ENCODE results near the gene RYR1. TPM values are rescaled to one million over a fixed set of nuclear protein-coding genes. Genes with fewer than 3 reads are reported as not detected.

The RYR1 gene
- total and polyA plus RNA-seq, 2 of the 8 experiments (the other 6 are each of a cell fraction or from before 2014, with no cell fraction given): 5.8 to 11.8 TPM

GRCh38 chr19:38564981-38565690, 131.6 kb downstream of the RYR1 start:
- ChIA-PET POLR2A (ENCODE audit: partially characterized antibody) (interaction anchor here (1.0 to 1.3 kb wide), 2 partner anchors 14 to 22 kb away, joined by 3 to 4 read pairs; no protein-coding TSS in a partner anchor), CTCF (ENCODE audit: partially characterized antibody) (interaction anchor here (1.1 to 1.9 kb wide), 3 partner anchors 20 to 162 kb away, joined by 3 to 5 read pairs (median 5); partner anchors contain the start of gene FAM98C)
- Histone ChIP-seq H2BK20ac (ENCODE audit: low read length) (no peak overlapping the region), H3K23ac (ENCODE audit: insufficient read length) (no peak overlapping the region), H2BK120ac (replicated peaks; ENCODE audit: low read depth, low read length) (no peak overlapping the region), H2BK12ac (ENCODE audit: low read depth, low read length) (no peak overlapping the region), H3K14ac (ENCODE audit: insufficient read length) (no peak overlapping the region), H3K4me3 (ENCODE audit: extremely low read depth in 1 of 4, insufficient read depth in 2 of 4, low read depth in 3 of 4, low read length in 4 of 4) (0 out of 8 replicates have a peak overlapping the region, but pooled peaks of 1 of the 4 experiments have one; percentile 12), H3K9me3 (ENCODE audit: insufficient read depth in 2 of 2, low read depth in 1 of 2, low read length in 1 of 2) (no peaks in the 10 kb centered on the region), H2BK15ac (ENCODE audit: low read length) (no peak overlapping the region), H3K18ac (ENCODE audit: extremely low read depth, low read length) (no peak overlapping the region), H4K91ac (replicated peaks; ENCODE audit: insufficient read length, low read length) (no peak overlapping the region), H4K5ac (ENCODE audit: insufficient read length, low read depth, low read length) (no peak overlapping the region), H3K27ac (ENCODE audit: low read depth, low read length) (no peak overlapping the region), H4K8ac (ENCODE audit: extremely low read depth, insufficient read depth, low read length) (peak overlapping the region; percentile 92), H2AFZ (ENCODE audit: low read length) (no peak overlapping the region), H3K79me1 (ENCODE audit: low read depth, low read length) (no peaks in the 10 kb centered on the region), H2AK5ac (ENCODE audit: low read depth, low read length) (no peak overlapping the region), H3K56ac (replicated peaks; ENCODE audit: insufficient read length, low read depth, low read length) (no peak overlapping the region), H3K23me2 (ENCODE audit: low read depth, low read length) (peaks cover 3% of the 10 kb centered on the region; the same call in 1 of the 2 replicates), H3K4ac (replicated peaks; ENCODE audit: insufficient read length, low read depth, low read length) (no peak overlapping the region), H3K36me3 (ENCODE audit: control insufficient read depth in 2 of 4, insufficient read depth in 4 of 4, low read length in 3 of 4) (peaks cover 0 to 15% (median 0%) of the 10 kb centered on the region in 4 experiments; a peak in 1 of 8 replicates), H4K20me1 (replicated peaks in 1 of 2; ENCODE audit: control insufficient read depth in 1 of 2, insufficient read depth in 2 of 2, low read length in 2 of 2) (peaks cover 0 to 5% of the 10 kb centered on the region in 2 experiments), H3K4me2 (ENCODE audit: insufficient read depth in 1 of 2, low read depth in 2 of 2, low read length in 2 of 2) (peak overlapping the region; percentile 20 to 21; a peak in 3 of 4 replicates), H2BK5ac (ENCODE audit: low read depth, low read length) (no peak overlapping the region), H3K79me2 (ENCODE audit: control insufficient read depth in 1 of 2, insufficient read depth in 2 of 2, low read length in 2 of 2) (no peaks in the 10 kb centered on the region), H3K27me3 (replicated peaks in 1 of 4; ENCODE audit: control insufficient read depth in 3 of 4, extremely low read depth in 1 of 4, insufficient read depth in 3 of 4, low read length in 3 of 4) (no peaks in the 10 kb centered on the region; a peak in 1 of 7 replicates), H3K9ac (replicated peaks in 1 of 4; ENCODE audit: extremely low read depth in 1 of 4, low read depth in 3 of 4, low read length in 3 of 4) (no peak overlapping the region), H3K4me1 (replicated peaks in 1 of 4; ENCODE audit: control insufficient read depth in 3 of 4, insufficient read depth in 4 of 4, low read length in 3 of 4) (no peaks in the 10 kb centered on the region)
- FAIRE-seq (no peak), DNase-seq (ENCODE audit: low read depth in 1 of 2, low spot score in 2 of 2) (no peak)
- WGBS, 2 experiments (ENCODE audit: extremely low coverage in 1 of 2, insufficient coverage in 1 of 2, insufficient read length in 1 of 2, insufficient replicate concordance in 2 of 2, low coverage in 1 of 2, low lambda C conversion rate in 2 of 2, missing lambda C conversion rate in 1 of 2): 92% methylated on average over 40 of the region's 111 CpGs; no CpG with 5 or more reads in 1 of the 2 experiments
- no peak for TF ChIP-seq POU5F1 (IDR thresholded peaks at IDR 0.05; ENCODE audit: low read depth, low read length)
- TF ChIP-seq EP300 (IDR thresholded peaks at IDR 0.05; ENCODE audit: borderline replicate concordance in 1 of 2, low read depth in 2 of 2, low read length in 2 of 2): no peak
